GM12878 (cell line): Measurements from ENCODE around the gene TP63. TPM values are rescaled to one million over a fixed set of nuclear protein-coding genes. Genes with fewer than 3 reads are reported as not detected.

Experiments used
- ATF7 ChIP-seq: fragments of 450-650 bp; IDR thresholded peaks from 2 replicates; pipeline ENCODE4 v1.6.1; 2016; ENCODE audit warnings: low read depth, mild to moderate bottlenecking
- BHLHE40 ChIP-seq, 2 experiments: fragments of 450-650 bp in 1 of 2; IDR thresholded peaks; 2 replicates each; pipeline ENCODE4 v1.6.1; 2011 to 2017; ENCODE audit warnings: low read depth in 2 of 2, borderline replicate concordance in 1 of 2, improper control_type of control experiment in 1 of 2, low read length in 1 of 2, mild to moderate bottlenecking in 1 of 2
- BMI1 ChIP-seq: fragments of 450-650 bp; IDR thresholded peaks from 2 replicates; pipeline ENCODE4 v1.6.1; 2016; ENCODE audit warnings: mild to moderate bottlenecking, moderate library complexity, borderline replicate concordance
- BRCA1 ChIP-seq: IDR thresholded peaks from 2 replicates; pipeline ENCODE4 v1.6.1; 2011; ENCODE audit warnings: low read depth, low read length, improper control_type of control experiment
- CEBPZ ChIP-seq: fragments of 150-350 bp; IDR thresholded peaks from 2 replicates; pipeline ENCODE4 v1.6.1; 2016; ENCODE audit warnings: low read depth, low read length
- FOXM1 ChIP-seq: IDR thresholded peaks from 2 replicates; pipeline ENCODE4 v1.6.1; 2012; ENCODE audit warnings: low read depth, mild to moderate bottlenecking, inconsistent platforms, low read length, moderate library complexity
- KLF5 ChIP-seq: fragments of 450-650 bp; IDR thresholded peaks from 2 replicates; pipeline ENCODE4 v1.6.1; 2014; ENCODE audit warnings: mild to moderate bottlenecking; ENCODE audit not compliant: partially characterized antibody
- MXI1 ChIP-seq: fragments of 150-350 bp; IDR thresholded peaks from 2 replicates; pipeline ENCODE4 v1.6.1; 2011; ENCODE audit warnings: low read depth, mild to moderate bottlenecking, inconsistent platforms, low read length, improper control_type of control experiment
- NRF1 ChIP-seq: conservative IDR thresholded peaks from 2 replicates; pipeline ENCODE4 v1.6.1; 2011; ENCODE audit warnings: mild to moderate bottlenecking, low read depth, low read length, improper control_type of control experiment
- REST ChIP-seq: IDR thresholded peaks from 2 replicates; pipeline ENCODE4 v1.6.1; 2012; ENCODE audit warnings: mild to moderate bottlenecking, low read depth, low read length
- polyA plus RNA-seq, 11 experiments: library from polyadenylated mRNA; depleted of rRNA in 4 of 11; unstranded in 6 of 11; stranded (reverse) in 5 of 11; fragments of >200 nt; fragmentation: Nextera tagmentation in 4 of 11; fragmentation: Illumina TruSeq in 1 of 11; extraction: Ambion mirVana in 4 of 11; extraction: Trizol in 1 of 11; gene quantifications; 1 replicate in 1 of 11; 2 replicates in 10 of 11; pipeline versions ENCODE4 v1.2.1 to v1.2.3, GENCODE V29; 2011 to 2016; ENCODE audit warnings: inconsistent platforms in 2 of 11, missing spikeins in 2 of 11, low read depth in 1 of 11
- total RNA-seq, 4 experiments: library from RNA; depleted of rRNA in 3 of 4; stranded (reverse); fragments of >200 nt in 3 of 4; fragmentation: Illumina TruSeq in 1 of 4; extraction: Trizol in 1 of 4; gene quantifications; 2 replicates each; pipeline versions ENCODE4 v1.2.1 to v1.2.3, GENCODE V29; 2013 to 2021

Gene TP63
- total and polyA plus RNA-seq, 10 of the 15 experiments (the other 5 are each of a cell fraction or from before 2014, with no cell fraction given): 1.4 to 10.8 (median 6.2) TPM

GRCh38 chr3:189771842-189772450 is 140.8 kb downstream of the TP63 start (continued):
- TF ChIP-seq FOXM1 (no peak), BRCA1 (no peak), ATF7 (no peak), CEBPZ (no peak), NRF1 (no peak), BMI1 (no peak), MXI1 (no peak), KLF5 (no peak), REST (no peak), BHLHE40 (IDR thresholded peaks at IDR 0.05; ENCODE audit: borderline replicate concordance in 1 of 2, low read depth in 2 of 2, low read length in 1 of 2) (no peak)
